Activated naive CD4-positive, alpha-beta T cell treated with anti-CD3 and anti-CD28 coated beads, Interleukin-2, amount 10 ng/mL, durations not matched to agents 7 days and 5 days (primary cell): Measurements from ENCODE around the gene PNPLA2.
A peak's percentile ranks its signal among the peaks of the same experiment; 100 is the strongest.

Experiments used
- CTCF ChIA-PET: fragments of 350-600 bp; sonication (Branson Sonifier 250); formaldehyde crosslinking; loops from one replicate; lab custom pipeline; 2021; ENCODE audit warnings: antibody characterized with exemption; lab: Charles Lee
- DNase-seq: peaks from one replicate; pipeline ENCODE4 v3.0.0-alpha.2; 2020
- H3K27ac Mint-ChIP-seq: one replicate; pipeline ENCODE4 v1.8.0; 2021; ENCODE audit warnings: mild to moderate bottlenecking, moderate library complexity, mixed read lengths
- H3K27me3 Mint-ChIP-seq: one replicate; pipeline ENCODE4 v1.8.0; 2021; ENCODE audit warnings: mild to moderate bottlenecking, mixed read lengths
- H3K36me3 Mint-ChIP-seq: one replicate; pipeline ENCODE4 v1.8.0; 2021; ENCODE audit warnings: mixed read lengths
- H3K4me1 Mint-ChIP-seq: one replicate; pipeline ENCODE4 v1.8.0; 2021; ENCODE audit warnings: mixed read lengths
- H3K4me3 Mint-ChIP-seq: one replicate; pipeline ENCODE4 v1.8.0; 2021; ENCODE audit warnings: mild to moderate bottlenecking, moderate library complexity, mixed read lengths
- H3K9me3 Mint-ChIP-seq: one replicate; pipeline ENCODE4 v1.8.0; 2021; ENCODE audit warnings: mixed read lengths

PNPLA2 gene

DNA sequence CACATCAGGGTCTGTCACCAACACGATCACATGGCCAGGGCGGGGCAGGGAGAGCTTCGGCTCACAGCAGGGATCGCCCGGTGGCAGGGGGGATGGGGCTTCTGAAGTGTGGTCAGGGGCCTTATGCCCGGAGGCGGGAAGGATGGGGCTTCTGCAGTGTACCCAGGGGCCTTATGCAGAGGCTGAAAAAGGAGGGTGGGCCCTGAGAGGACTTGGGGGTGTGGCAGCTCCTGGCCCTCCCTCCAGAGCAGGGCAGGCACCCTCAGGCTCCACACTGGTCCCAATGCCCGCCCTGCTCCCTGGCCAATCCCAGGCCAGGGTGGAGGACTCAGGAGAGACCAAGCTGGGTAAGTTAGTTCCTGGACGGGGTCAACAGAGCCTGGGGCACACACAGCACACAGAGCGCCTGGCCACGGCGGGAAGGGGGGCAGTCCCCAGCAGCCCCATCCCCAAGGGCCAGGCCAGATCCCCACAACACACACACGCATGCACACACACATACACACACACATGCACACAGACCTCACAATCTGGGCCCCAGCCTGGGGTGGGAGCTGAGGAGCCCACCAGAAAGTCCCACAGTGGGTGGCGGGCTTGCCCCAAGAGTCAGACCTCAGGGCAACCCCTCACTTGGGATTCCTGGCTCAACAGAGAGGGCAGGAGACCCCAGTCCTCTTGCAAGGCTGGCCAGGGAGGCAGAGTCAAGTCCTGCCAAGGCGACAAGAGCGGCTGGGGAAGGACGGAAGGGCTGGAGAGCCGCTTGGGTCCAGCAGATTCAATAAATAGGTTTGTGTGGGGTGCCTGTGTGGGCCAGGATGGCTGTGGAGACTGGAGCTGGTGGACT is 27.8 kb upstream of the PNPLA2 start:
- Mint-ChIP-seq H3K9me3 (no peaks in the 10 kb centered on the region), H3K27ac (peak overlapping the region; percentile 60), H3K4me1 (peaks cover 14% of the 10 kb centered on the region), H3K4me3 (no peak overlapping the region), H3K27me3 (peaks cover 7% of the 10 kb centered on the region), H3K36me3 (peaks cover 10% of the 10 kb centered on the region)
- CTCF ChIA-PET = no interaction called here
- DNase-seq = no peak

DNA sequence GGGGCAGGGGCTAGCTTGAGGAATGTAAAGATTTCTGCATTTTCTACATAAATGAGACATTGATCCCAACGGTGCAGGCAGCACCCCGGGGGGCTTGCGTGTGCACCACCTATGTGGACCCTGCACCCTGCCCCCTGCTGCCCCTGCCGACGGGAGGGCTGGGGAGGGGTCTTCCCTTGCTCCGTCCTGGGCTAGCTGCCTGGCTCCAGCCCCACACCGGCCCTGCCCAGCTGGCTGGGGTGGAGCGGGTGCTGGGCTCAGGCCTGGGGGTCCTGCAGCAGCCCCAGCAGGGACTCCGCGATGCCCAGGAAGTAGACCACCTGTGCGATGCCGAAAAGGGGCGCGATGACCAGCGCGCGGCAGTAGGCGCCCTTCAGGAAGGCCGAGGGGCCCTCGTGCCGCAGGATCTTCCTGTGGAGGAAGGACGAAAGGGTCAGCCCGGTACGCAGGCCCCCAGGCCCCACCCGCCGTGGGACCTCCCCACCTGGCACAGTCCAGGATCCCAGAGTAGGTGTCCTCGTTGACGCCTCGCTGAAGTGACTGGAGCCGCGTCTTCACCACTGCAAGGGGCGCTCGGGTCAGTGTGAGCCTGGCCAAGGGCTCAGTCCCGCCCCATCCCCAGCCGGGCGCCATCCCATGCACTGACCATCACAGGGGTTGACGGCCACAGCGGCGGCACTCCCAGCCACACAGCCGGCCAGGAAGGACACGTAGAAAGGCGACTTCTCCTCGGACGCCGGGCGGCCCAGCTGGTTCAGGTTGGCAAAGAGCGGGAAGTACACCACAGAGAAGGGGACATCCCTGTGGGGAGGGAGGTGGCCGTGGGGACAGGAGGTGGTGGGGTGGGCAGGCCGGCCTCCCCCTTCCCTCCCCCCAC is 26.8 kb upstream of the PNPLA2 start:
- Mint-ChIP-seq H3K27ac (no peak overlapping the region), H3K4me3 (no peak overlapping the region), H3K4me1 (peaks cover 19% of the 10 kb centered on the region), H3K27me3 (peaks cover 7% of the 10 kb centered on the region), H3K36me3 (peaks cover 10% of the 10 kb centered on the region), H3K9me3 (no peaks in the 10 kb centered on the region)
- no peak for DNase-seq
- CTCF ChIA-PET = no interaction called here

- Mint-ChIP-seq H3K4me1 (peaks cover 22% of the 10 kb centered on the region), H3K9me3 (no peaks in the 10 kb centered on the region), H3K27ac (no peak overlapping the region), H3K36me3 (peaks cover 10% of the 10 kb centered on the region), H3K27me3 (peaks cover 7% of the 10 kb centered on the region), H3K4me3 (no peak overlapping the region)
- CTCF ChIA-PET = no interaction called here
- no peak for DNase-seq
Observed at GRCh38 chr11:792535-792821, 26.2 kb upstream of the PNPLA2 start.

DNA sequence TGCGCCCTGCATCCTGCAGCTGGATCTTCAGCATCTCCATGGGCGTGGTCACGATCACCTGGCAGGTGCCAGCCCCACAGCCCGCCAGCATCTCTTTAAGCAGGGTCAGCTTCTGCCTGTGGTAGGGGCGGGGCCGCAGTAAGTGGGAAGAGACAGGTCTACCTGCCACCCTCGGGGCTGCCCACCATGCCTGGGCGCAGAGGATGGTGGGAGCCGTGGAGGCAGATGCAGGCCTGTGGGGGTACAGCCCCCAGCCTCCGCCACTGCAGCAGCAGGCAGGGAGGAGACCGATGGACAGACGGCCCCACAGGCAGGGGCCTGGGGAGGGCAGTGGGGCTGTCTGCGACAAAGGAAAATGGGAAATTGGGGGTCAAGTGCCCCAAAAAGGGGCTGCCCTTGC is 25.8 kb upstream of the PNPLA2 start:
- Mint-ChIP-seq H3K9me3 (no peaks in the 10 kb centered on the region), H3K4me1 (peaks cover 21% of the 10 kb centered on the region), H3K36me3 (peaks cover 10% of the 10 kb centered on the region), H3K4me3 (no peak overlapping the region), H3K27ac (no peak overlapping the region), H3K27me3 (peaks cover 7% of the 10 kb centered on the region)
- CTCF ChIA-PET = interaction anchor here (1.2 kb wide), 1 partner anchor 15 kb away, joined by 3 read pairs; no protein-coding TSS in a partner anchor
- DNase-seq = no peak

- Mint-ChIP-seq H3K4me3 (peak overlapping the region; percentile 41), H3K27me3 (peaks cover 7% of the 10 kb centered on the region), H3K36me3 (peaks cover 10% of the 10 kb centered on the region), H3K9me3 (no peaks in the 10 kb centered on the region), H3K27ac (no peak overlapping the region), H3K4me1 (peaks cover 20% of the 10 kb centered on the region)
- CTCF ChIA-PET = interaction anchor here (1.2 kb wide), 1 partner anchor 15 kb away, joined by 3 read pairs; no protein-coding TSS in a partner anchor
- DNase-seq = no peak
Observed at GRCh38 chr11:793556-793955, 25.2 kb upstream of the PNPLA2 start.

GRCh38 chr11:794013-794765 is 24.5 kb upstream of the PNPLA2 start:
- no peak for DNase-seq
- Mint-ChIP-seq H3K27ac (peak overlapping the region; percentile 24), H3K36me3 (peaks cover 10% of the 10 kb centered on the region), H3K4me1 (peaks cover 16% of the 10 kb centered on the region), H3K4me3 (peak overlapping the region; percentile 54), H3K9me3 (no peaks in the 10 kb centered on the region), H3K27me3 (peaks cover 6% of the 10 kb centered on the region)
- CTCF ChIA-PET = interaction anchor here (1.2 kb wide), 1 partner anchor 16 kb away, joined by 3 read pairs; no protein-coding TSS in a partner anchor

DNA sequence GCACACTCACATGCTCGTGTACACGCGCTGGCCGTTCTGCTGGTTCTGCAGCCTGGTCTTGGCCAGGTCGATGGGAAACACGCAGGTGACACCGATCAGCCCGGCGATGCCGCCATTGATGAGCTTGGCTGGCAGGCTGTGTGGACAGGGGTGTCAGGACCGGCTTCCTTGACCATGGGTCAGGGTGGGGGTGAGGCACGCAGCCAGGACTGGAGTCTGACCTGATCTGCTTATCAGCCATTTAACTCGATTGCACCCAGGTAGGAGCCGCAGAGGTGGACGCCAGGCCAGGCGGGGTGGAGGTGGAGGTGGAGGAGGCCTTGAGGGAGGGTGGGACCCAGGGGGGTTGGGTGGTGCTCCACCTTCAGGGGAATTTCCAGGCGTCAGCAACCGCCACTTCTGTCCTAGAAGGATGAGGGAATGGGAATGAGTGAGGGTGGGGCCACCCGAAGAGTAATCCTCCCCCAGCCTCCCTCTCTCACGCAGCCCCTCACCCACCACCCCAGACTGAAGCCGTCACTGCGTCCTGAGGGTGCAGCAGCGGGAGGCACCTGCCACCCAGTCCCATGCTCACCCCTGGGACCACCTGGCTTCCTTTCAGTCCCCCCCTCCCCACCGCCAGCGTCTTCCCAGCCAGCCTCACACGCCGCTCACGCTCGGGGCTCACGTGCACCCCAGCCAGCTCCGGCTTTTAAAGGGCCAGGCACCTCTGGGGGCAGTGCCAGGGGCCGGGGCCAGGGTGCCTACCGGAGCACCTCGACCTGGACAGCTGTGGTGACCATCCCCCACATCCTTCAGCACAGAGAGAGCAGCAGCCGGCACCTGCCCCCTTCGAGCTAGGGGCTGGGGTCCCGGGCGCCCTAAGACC is 23.7 kb upstream of the PNPLA2 start:
- Mint-ChIP-seq H3K4me3 (peak overlapping the region; percentile 88), H3K9me3 (no peaks in the 10 kb centered on the region), H3K36me3 (peaks cover 12% of the 10 kb centered on the region), H3K27me3 (no peaks in the 10 kb centered on the region), H3K27ac (peak overlapping the region; percentile 49), H3K4me1 (peaks cover 16% of the 10 kb centered on the region)
- CTCF ChIA-PET = no interaction called here
- no peak for DNase-seq

DNA sequence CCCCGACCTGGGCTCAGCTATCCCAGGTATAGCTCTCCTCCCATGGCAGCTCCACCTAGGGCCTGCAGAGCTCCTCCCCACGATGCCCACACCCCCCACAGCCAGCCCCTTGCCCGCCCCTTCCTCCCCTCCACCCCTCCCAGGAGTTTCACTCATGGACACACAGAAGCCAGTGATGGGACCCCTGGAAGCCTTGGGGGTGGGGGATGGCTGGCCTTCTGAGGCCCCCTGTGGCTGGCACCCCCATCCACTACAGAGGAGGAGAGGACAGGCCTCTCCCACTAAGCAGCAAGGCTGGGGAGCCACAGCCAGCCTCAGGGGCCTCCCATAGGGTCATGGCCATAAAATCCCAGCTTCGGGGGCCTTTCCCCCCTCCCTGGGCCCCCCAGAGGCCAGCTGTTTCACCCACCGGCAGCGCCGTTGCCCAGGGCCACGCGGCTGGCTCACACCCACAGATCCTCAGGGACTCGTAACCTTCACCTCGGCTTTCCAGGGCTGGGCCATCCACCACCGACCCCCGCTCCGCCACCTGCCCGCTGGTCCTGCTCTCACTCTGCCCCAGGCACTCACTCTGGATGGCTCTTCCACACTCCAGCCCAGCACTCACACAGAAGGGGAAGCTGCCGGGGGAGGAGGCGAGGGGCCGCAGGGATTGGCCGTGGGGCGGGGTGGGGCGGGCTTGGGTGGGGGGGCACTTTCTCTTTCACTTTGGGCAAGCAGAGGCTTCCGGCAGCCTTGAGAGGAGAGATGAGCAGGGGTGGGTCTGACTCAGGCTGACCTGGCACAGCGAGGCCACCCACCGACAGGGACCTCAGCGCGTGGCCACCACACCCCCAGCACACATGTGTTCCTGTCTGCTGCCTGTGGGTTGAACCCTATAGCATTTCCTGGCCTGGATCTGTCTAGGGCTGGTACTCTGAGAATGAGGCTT is 22.8 kb upstream of the PNPLA2 start:
- Mint-ChIP-seq H3K4me1 (peaks cover 16% of the 10 kb centered on the region), H3K36me3 (peaks cover 14% of the 10 kb centered on the region), H3K27ac (peak overlapping the region; percentile 90), H3K4me3 (peak overlapping the region; percentile 88), H3K9me3 (no peaks in the 10 kb centered on the region), H3K27me3 (no peaks in the 10 kb centered on the region)
- DNase-seq = peak; percentile 89
- CTCF ChIA-PET = no interaction called here

DNA sequence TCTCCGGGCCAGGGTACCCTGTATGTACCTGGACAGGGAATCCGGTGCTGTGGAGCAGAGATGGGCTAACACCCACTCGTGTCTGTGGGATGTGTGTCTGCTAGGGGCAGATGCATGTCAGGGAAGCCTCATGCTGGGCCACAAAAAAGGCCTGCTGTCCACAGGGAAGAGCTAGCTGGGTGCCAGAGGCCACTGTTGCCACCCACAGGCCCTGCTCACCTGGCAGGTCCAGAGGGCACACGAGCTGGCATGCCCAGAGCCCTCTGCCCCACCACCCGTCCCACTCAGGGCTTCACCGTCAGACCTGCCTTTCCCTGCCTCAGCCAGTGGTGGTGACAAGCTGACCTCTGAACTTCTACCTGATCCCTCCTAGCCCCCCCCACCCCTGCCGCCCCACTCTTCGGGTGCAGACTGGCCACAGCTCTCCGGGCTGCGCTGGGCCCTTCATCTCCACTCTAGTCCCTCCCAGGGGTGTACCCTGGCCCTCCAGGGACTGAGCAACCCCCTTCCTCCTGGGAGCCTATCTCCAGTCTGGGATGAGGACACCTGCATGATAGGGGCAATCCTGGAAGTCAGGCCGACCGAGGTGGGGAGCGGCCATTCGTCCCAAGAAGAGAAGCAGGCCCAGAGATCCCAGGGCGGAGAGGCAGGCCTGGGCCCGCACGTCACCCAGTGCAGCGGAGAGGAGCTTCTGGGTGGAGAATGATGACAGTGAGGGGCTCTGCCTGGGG is 22.0 kb upstream of the PNPLA2 start:
- Mint-ChIP-seq H3K4me3 (peak overlapping the region; percentile 88), H3K4me1 (peaks cover 19% of the 10 kb centered on the region), H3K27ac (peak overlapping the region; percentile 90), H3K36me3 (peaks cover 12% of the 10 kb centered on the region), H3K27me3 (no peaks in the 10 kb centered on the region), H3K9me3 (no peaks in the 10 kb centered on the region)
- CTCF ChIA-PET = no interaction called here
- no peak for DNase-seq

- peaks cover 19% of the 10 kb centered on the region for H3K4me1 Mint-ChIP-seq
- CTCF ChIA-PET = no interaction called here
- H3K4me3 Mint-ChIP-seq = peak overlapping the region; percentile 88
- H3K9me3 Mint-ChIP-seq = no peaks in the 10 kb centered on the region
- no peaks in the 10 kb centered on the region for H3K27me3 Mint-ChIP-seq
- peak; percentile 83 for DNase-seq
- H3K36me3 Mint-ChIP-seq = peaks cover 12% of the 10 kb centered on the region
- peak overlapping the region; percentile 90 for H3K27ac Mint-ChIP-seq
Observed at GRCh38 chr11:797296-798092, 21.2 kb upstream of the PNPLA2 start.

- CTCF ChIA-PET = no interaction called here
- Mint-ChIP-seq H3K4me3 (peak within 1 kb of the TSS; percentile 88), H3K27ac (peak within 1 kb of the TSS; percentile 90), H3K27me3 (no peaks in the 10 kb centered on the region), H3K36me3 (peaks cover 12% of the 10 kb centered on the region), H3K9me3 (no peaks in the 10 kb centered on the region), H3K4me1 (peaks cover 22% of the 10 kb centered on the region)
- peak; percentile 88 for DNase-seq
Observed at GRCh38 chr11:798093-798713, 20.5 kb upstream of the PNPLA2 start, which contains the start of gene SLC25A22. SLC25A22 (minus strand) TSS chr11:798281; CDS start chr11:795006, 3,275 bp downstream.
